Fibroblast of lung (primary cell): ENCODE results near the gene CPSF3.

Experiments
- CTCF ChIP-seq, 2 donors: IDR thresholded peaks in 1 of 2; conservative IDR thresholded peaks in 1 of 2; 1 replicate in 1 of 2; 2 replicates in 1 of 2; pipeline ENCODE4 v1.5.1; 2011 to 2012; ENCODE audit warnings: low read length in 2 of 2, control low read depth in 1 of 2, inconsistent platforms in 1 of 2, low read depth in 1 of 2, mild to moderate bottlenecking in 1 of 2
- EZH2 ChIP-seq: IDR thresholded peaks from 2 replicates; pipeline ENCODE4 v1.5.1; 2012; ENCODE audit warnings: low read length, control low read depth, mild to moderate bottlenecking; ENCODE audit errors: missing control alignments

- no peak for TF ChIP-seq CTCF (conservative IDR thresholded peaks at IDR 0.05 in 1 of 2, IDR thresholded peaks at IDR 0.05 in 1 of 2; ENCODE audit: low read depth in 1 of 2, low read length in 2 of 2)
- no peak for TF ChIP-seq EZH2
These were observed 31.3 kb upstream of the CPSF3 start for GRCh38 chr2:9391961-9392720.
